NK-92 treated with Interleukin-12 subunit alpha and Interleukin-12 subunit beta, amount 100 ng/mL, for 24 hours (cell line): Measurements from ENCODE around the gene PACSIN2.
"Not testable (repeated sequence)": the region's sequence is repeated elsewhere in the genome, so short reads cannot be mapped to it uniquely, and the experiment has no call there.

ENCODE experiments used
- DNase-seq: peaks from one replicate; lab custom pipeline; 2025; lab: John Stamatoyannopoulos, UW

Gene PACSIN2

GRCh38 chr22:42992092-42992491, 22.9 kb downstream of the PACSIN2 start:
- no peak for DNase-seq

- no peak for DNase-seq
Observed at GRCh38 chr22:42991010-42991651, 23.8 kb downstream of the PACSIN2 start.

GRCh38 chr22:42990131-42990838, 24.7 kb downstream of the PACSIN2 start:
- no peak for DNase-seq

- DNase-seq, result no peak
Observed at GRCh38 chr22:42986115-42986514, 28.8 kb downstream of the PACSIN2 start.

GRCh38 chr22:42985531-42985905, 29.4 kb downstream of the PACSIN2 start:
- no peak for DNase-seq

- no peak for DNase-seq
Observed at GRCh38 chr22:42984814-42985530, 30.0 kb downstream of the PACSIN2 start.

GRCh38 chr22:42984397-42984796, 30.6 kb downstream of the PACSIN2 start:
- no peak for DNase-seq

GRCh38 chr22:42983470-42983869, 31.5 kb downstream of the PACSIN2 start:
- DNase-seq, result no peak

GRCh38 chr22:42979606-42980005, 35.3 kb downstream of the PACSIN2 start:
- DNase-seq, result no peak

GRCh38 chr22:42978453-42979103, 36.4 kb downstream of the PACSIN2 start:
- DNase-seq, result no peak

GRCh38 chr22:42977569-42977968, 37.4 kb downstream of the PACSIN2 start:
- no peak for DNase-seq

GRCh38 chr22:42976217-42976933, 38.6 kb downstream of the PACSIN2 start:
- no peak for DNase-seq

GRCh38 chr22:42974223-42974622, 40.7 kb downstream of the PACSIN2 start:
- DNase-seq, result no peak

GRCh38 chr22:42973536-42973881, 41.4 kb downstream of the PACSIN2 start:
- no peak for DNase-seq

- no peak for DNase-seq
Observed at GRCh38 chr22:42972649-42973535, 42.1 kb downstream of the PACSIN2 start.

GRCh38 chr22:42971473-42971860, 43.5 kb downstream of the PACSIN2 start:
- not testable (repeated sequence) for DNase-seq

GRCh38 chr22:42970029-42970428, 44.9 kb downstream of the PACSIN2 start:
- DNase-seq, result no peak

- DNase-seq, result no peak
Observed at GRCh38 chr22:42969348-42969975, 45.5 kb downstream of the PACSIN2 start.

- no peak for DNase-seq
Observed at GRCh38 chr22:42967933-42968332, 47.0 kb downstream of the PACSIN2 start.

- DNase-seq, result no peak
Observed at GRCh38 chr22:42967005-42967404, 47.9 kb downstream of the PACSIN2 start.

- no peak for DNase-seq
Observed at GRCh38 chr22:42966497-42966896, 48.5 kb downstream of the PACSIN2 start.
